COLO668 (cell line): ENCODE results near the gene CERS6.
"Not testable (repeated sequence)": the region's sequence is repeated elsewhere in the genome, so short reads cannot be mapped to it uniquely, and the experiment has no call there.

Experiments used
- DNase-seq: peaks from one replicate; lab custom pipeline; 2025; ENCODE audit not compliant: unreplicated experiment; lab: John Stamatoyannopoulos, UW

Gene CERS6

GRCh38 chr2:168455645-168456520 is at the start of gene CERS6:
Gene CERS6 (plus strand): TSS chr2:168456272. CDS start chr2:168456449, 177 bp downstream.
- DNase-seq, result peak; percentile 97

DNA sequence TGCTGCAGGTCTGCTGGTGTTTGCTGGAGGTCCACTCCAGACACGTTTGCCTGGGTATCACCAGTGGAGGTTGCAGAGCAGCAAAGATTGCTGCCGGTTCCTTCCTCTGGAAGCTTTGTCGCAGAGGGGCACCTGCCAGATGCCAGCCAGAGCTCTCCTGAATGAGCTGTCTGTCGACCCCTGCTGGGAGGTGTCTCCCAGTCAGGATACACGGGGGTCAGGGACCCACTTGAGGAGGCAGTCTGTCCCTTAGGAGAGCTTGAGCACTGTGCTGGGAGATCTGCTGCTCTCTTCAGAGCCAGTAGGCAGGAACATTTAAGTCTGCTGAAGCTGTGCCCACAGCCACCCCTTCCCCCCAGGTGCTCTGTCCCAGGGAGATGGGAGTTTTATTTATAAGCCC is 43.8 kb upstream of the CERS6 start:
- not testable (repeated sequence) for DNase-seq

DNA sequence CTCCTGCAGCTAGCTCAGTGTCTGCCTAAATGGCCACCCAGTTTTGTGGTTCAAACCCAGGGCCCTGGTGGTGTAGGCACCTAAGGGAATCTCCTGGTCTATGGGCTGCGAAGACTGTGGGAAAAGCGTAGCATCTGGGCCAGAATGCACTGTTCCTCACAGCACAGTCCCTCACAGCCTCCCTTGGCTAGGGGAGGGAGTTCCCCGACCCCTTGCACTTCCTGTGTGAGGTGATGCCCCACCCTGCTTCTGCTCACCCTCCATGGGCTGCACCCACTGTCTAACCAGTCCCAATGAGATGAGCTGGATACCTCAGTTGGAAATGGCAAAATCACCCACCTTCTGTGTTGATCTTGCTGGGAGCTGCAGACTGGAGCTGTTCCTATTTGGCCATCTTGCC is 43.0 kb upstream of the CERS6 start:
- not testable (repeated sequence) for DNase-seq

- DNase-seq, result no peak
Measured at GRCh38 chr2:168416555-168416954, 39.5 kb upstream of the CERS6 start.

DNA sequence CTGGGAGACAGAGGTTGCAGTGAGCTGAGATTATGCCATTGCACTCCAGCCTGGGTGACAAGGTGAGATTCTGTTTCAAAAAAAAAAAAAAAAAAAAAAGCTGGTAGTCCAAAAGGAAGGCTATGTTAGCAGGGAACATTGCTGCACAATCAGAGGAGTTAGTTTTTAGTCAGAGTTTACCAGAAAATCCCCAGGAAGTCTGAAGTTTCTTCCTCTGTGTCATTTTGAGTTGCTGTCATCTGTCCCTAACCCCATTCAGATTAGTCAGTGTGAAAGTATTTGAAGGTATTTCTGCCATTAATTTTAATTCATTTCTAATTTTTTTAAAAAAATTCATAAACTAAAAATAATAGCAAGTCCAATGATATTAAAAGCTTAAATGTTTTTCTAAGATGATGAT is 33.5 kb upstream of the CERS6 start:
- no peak for DNase-seq

- DNase-seq, result no peak
Measured at GRCh38 chr2:168424112-168424951, 31.7 kb upstream of the CERS6 start.

DNA sequence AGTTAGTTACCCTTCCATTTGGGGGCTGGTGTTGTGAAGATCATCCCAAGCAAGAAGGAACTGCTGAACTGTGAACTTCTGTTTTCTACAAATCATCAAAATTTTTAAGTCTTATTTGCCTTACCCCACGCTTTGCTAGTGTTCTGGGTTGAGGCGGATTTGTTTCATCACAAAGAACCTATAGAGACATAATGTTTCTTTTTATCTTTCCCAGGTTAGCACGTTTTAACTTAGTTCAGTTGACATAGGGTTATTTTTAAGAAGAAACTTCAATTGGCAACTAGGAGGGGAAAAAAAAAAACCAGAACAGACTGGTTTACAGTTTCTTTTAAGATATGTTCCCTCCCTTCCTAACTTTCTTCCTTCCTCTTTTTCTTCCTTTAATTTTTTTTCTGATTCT is 31.1 kb upstream of the CERS6 start:
- DNase-seq, result no peak

- DNase-seq, result no peak
Measured at GRCh38 chr2:168426861-168427260, 29.2 kb upstream of the CERS6 start.

DNA sequence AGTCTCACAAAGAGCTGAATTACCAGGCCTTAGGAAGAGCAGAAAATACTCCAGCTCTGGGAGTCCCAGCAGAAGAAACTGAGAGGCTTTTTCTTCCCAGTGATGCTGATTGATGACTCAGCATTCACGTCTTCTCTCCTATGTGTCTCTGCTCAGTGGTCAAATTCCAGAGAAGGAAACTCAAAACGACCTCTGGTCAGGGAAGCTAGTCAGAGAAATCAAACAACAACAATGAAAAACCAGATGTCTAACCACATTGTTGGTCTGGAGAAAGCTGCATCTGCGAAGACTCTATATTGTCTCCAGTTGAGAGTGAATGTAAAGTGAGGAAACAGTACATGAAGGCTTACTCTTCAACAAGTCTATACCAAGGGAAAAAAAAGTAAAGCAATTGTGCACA is 28.6 kb upstream of the CERS6 start:
- DNase-seq, result no peak

- DNase-seq, result no peak
Measured at GRCh38 chr2:168428431-168428830, 27.6 kb upstream of the CERS6 start.

DNA sequence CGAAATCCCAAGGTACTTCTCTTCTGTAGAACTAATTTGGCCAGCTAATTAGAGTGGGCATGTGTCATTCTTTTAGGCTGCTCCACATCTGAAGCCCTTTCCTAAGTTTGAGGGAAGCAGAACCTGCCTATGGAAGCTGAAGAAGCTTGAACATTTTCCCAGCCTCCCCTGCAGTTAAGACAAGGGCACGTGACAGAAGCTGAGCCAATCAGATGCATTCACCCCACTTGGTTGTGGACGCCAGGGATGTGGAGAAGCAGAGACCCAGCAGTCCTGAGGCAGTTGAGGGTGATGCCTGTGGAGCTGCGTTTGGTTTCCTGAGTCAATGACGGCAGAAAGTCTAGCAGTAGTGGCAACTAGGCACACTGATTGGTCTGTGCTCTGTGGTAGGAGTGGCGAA is 26.1 kb upstream of the CERS6 start:
- no peak for DNase-seq

- no peak for DNase-seq
Measured at GRCh38 chr2:168430431-168430830, 25.6 kb upstream of the CERS6 start.

GRCh38 chr2:168431301-168432024 is 24.6 kb upstream of the CERS6 start:
- DNase-seq, result no peak

DNA sequence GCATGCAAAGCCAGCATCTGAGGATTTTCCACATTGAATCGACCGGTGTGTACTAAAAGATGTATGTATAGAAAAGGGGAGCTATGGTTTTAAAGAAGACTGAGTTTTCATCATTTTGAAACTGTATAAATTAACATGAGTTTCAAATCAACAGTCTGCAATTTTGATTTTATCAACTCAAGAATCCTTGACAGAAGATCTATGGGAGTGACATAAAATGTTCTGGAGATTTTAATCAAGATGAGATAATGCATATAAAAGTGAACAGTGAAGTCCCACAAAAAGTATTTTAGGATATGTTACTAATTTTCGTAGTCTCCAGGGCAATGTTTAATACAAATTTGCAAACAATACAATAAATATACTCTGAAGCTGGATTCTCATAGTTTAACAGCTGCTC is 24.0 kb upstream of the CERS6 start:
- no peak for DNase-seq

GRCh38 chr2:168432565-168433186 is 23.4 kb upstream of the CERS6 start:
- DNase-seq, result no peak

DNA sequence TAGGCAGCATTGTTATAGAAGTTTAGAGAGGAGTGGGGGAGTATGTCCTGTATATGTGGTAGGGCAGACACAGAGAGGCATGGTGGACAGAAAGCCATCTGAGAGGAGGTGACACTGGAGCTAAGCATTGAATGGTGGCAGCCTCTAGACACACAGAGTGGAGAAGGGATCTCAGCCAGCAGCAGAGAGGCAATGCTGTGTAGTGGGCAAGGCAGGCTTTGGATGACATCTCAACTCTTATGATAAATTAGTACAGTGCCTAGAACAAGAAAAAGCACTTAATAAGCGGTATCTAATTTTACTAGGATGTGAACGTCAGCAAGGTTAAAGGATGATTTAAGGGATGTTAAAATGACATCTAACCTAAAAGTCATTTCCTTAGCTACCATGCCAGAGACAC is 22.5 kb upstream of the CERS6 start:
- DNase-seq, result no peak

- peak; percentile 97 for DNase-seq
Measured at GRCh38 chr2:168434146-168434545, 21.9 kb upstream of the CERS6 start.

GRCh38 chr2:168436840-168437239 is 19.2 kb upstream of the CERS6 start:
- no peak for DNase-seq

GRCh38 chr2:168438553-168438952 is 17.5 kb upstream of the CERS6 start:
- no peak for DNase-seq

- DNase-seq, result no peak
Measured at GRCh38 chr2:168439536-168439935, 16.5 kb upstream of the CERS6 start.
